HG02759 (cell line): Measurements from ENCODE around the gene CEACAM1.
"Not testable (repeated sequence)": the region's sequence is repeated elsewhere in the genome, so short reads cannot be mapped to it uniquely, and the experiment has no call there.

Experiments used
- ATAC-seq: cut with Tn5 transposase; IDR thresholded peaks from one replicate; pipeline ENCODE4 v1.9.1; 2021; ENCODE audit warnings: mild to moderate bottlenecking, moderate library complexity; ENCODE audit not compliant: unreplicated experiment

The CEACAM1 gene

GRCh38 chr19:42528354-42529247 lies at the start of gene CEACAM1:
Gene CEACAM1 (minus strand): TSS chr19:42528481. CDS start chr19:42528374, 107 bp downstream.
- ATAC-seq: no peak

- no peak for ATAC-seq
Measured at GRCh38 chr19:42577016-42577415, 48.7 kb upstream of the CEACAM1 start.

- no peak for ATAC-seq
Measured at GRCh38 chr19:42576241-42576640, 48.0 kb upstream of the CEACAM1 start.

GRCh38 chr19:42573642-42574041 lies 45.4 kb upstream of the CEACAM1 start:
- no peak for ATAC-seq

- no peak for ATAC-seq
Measured at GRCh38 chr19:42571116-42571515, 42.8 kb upstream of the CEACAM1 start.

GRCh38 chr19:42569193-42569592 lies 40.9 kb upstream of the CEACAM1 start:
- ATAC-seq: no peak

- ATAC-seq: no peak
Measured at GRCh38 chr19:42568006-42568405, 39.7 kb upstream of the CEACAM1 start.

- no peak for ATAC-seq
Measured at GRCh38 chr19:42567567-42567966, 39.3 kb upstream of the CEACAM1 start.

- ATAC-seq: no peak
Measured at GRCh38 chr19:42563352-42564210, 35.3 kb upstream of the CEACAM1 start.

- no peak for ATAC-seq
Measured at GRCh38 chr19:42561512-42561911, 33.2 kb upstream of the CEACAM1 start.

GRCh38 chr19:42560731-42561130 lies 32.5 kb upstream of the CEACAM1 start:
- ATAC-seq: no peak

- ATAC-seq: no peak
Measured at GRCh38 chr19:42558450-42559150, 30.3 kb upstream of the CEACAM1 start.

- ATAC-seq: not testable (repeated sequence)
Measured at GRCh38 chr19:42557386-42557871, 29.1 kb upstream of the CEACAM1 start.

GRCh38 chr19:42555801-42556200 lies 27.5 kb upstream of the CEACAM1 start:
- ATAC-seq: no peak

- ATAC-seq: no peak
Measured at GRCh38 chr19:42555317-42555716, 27.0 kb upstream of the CEACAM1 start.

- ATAC-seq: no peak
Measured at GRCh38 chr19:42554046-42554575, 25.8 kb upstream of the CEACAM1 start.

- no peak for ATAC-seq
Measured at GRCh38 chr19:42553292-42554045, 25.2 kb upstream of the CEACAM1 start.

- no peak for ATAC-seq
Measured at GRCh38 chr19:42552086-42553065, 24.1 kb upstream of the CEACAM1 start.

GRCh38 chr19:42550521-42550920 lies 22.2 kb upstream of the CEACAM1 start:
- ATAC-seq: not testable (repeated sequence)
